Measurements from ENCODE around the gene TDRD1. TPM values are rescaled to one million over a fixed set of nuclear protein-coding genes. Genes with fewer than 3 reads are reported as not detected.

The TDRD1 gene
- total RNA-seq, 1 donor from 2014 or later = 0.06 TPM

- DNase-seq (ENCODE audit: extremely low read depth, low read depth, low spot score) = no peak
These were observed 80.7 kb downstream of the TDRD1 start for GRCh38 chr10:114259824-114260223.

- no peak for DNase-seq (ENCODE audit: extremely low read depth, low read depth, low spot score)
These were observed 81.2 kb downstream of the TDRD1 start for GRCh38 chr10:114260366-114260765.

GRCh38 chr10:114261076-114261475 is 81.9 kb downstream of the TDRD1 start:
- no peak for DNase-seq (ENCODE audit: extremely low read depth, low read depth, low spot score)

GRCh38 chr10:114262496-114262895 is 83.3 kb downstream of the TDRD1 start:
- no peak for DNase-seq (ENCODE audit: extremely low read depth, low read depth, low spot score)

GRCh38 chr10:114265392-114266053 is 86.4 kb downstream of the TDRD1 start:
- DNase-seq (ENCODE audit: extremely low read depth, low read depth, low spot score) = no peak

- no peak for DNase-seq (ENCODE audit: extremely low read depth, low read depth, low spot score)
These were observed 87.4 kb downstream of the TDRD1 start for GRCh38 chr10:114266521-114266920.

- no peak for DNase-seq (ENCODE audit: extremely low read depth, low read depth, low spot score)
These were observed 92.1 kb downstream of the TDRD1 start for GRCh38 chr10:114271075-114271778.

- peak; percentile 18 for DNase-seq (ENCODE audit: extremely low read depth, low read depth, low spot score)
These were observed 92.6 kb downstream of the TDRD1 start for GRCh38 chr10:114271779-114272167.

GRCh38 chr10:114272696-114273095 is 93.5 kb downstream of the TDRD1 start:
- no peak for DNase-seq (ENCODE audit: extremely low read depth, low read depth, low spot score)

- DNase-seq (ENCODE audit: extremely low read depth, low read depth, low spot score) = no peak
These were observed 94.8 kb downstream of the TDRD1 start for GRCh38 chr10:114273910-114274309.

- DNase-seq (ENCODE audit: extremely low read depth, low read depth, low spot score) = no peak
These were observed 95.7 kb downstream of the TDRD1 start for GRCh38 chr10:114274616-114275453.

- DNase-seq (ENCODE audit: extremely low read depth, low read depth, low spot score) = no peak
These were observed 96.9 kb downstream of the TDRD1 start for GRCh38 chr10:114276066-114276465.

GRCh38 chr10:114276671-114277070 is 97.5 kb downstream of the TDRD1 start:
- no peak for DNase-seq (ENCODE audit: extremely low read depth, low read depth, low spot score)

- DNase-seq (ENCODE audit: extremely low read depth, low read depth, low spot score) = no peak
These were observed 99.2 kb downstream of the TDRD1 start for GRCh38 chr10:114278140-114278883.

- DNase-seq (ENCODE audit: extremely low read depth, low read depth, low spot score) = no peak
These were observed 99.7 kb downstream of the TDRD1 start for GRCh38 chr10:114278884-114279191.

GRCh38 chr10:114279289-114279688 is 100.1 kb downstream of the TDRD1 start:
- DNase-seq (ENCODE audit: extremely low read depth, low read depth, low spot score) = no peak

- DNase-seq (ENCODE audit: extremely low read depth, low read depth, low spot score) = no peak
These were observed 100.9 kb downstream of the TDRD1 start for GRCh38 chr10:114279901-114280644.

- no peak for DNase-seq (ENCODE audit: extremely low read depth, low read depth, low spot score)
These were observed 101.9 kb downstream of the TDRD1 start for GRCh38 chr10:114281006-114281405.

- DNase-seq (ENCODE audit: extremely low read depth, low read depth, low spot score) = no peak
These were observed 102.3 kb downstream of the TDRD1 start for GRCh38 chr10:114281461-114281860.

Data from glomerular endothelial cell (primary cell).